GM21367 (cell line): ENCODE data around the gene UPF1.
A peak's percentile ranks its signal among the peaks of the same experiment; 100 is the strongest.
"Not testable (repeated sequence)": the region's sequence is repeated elsewhere in the genome, so short reads cannot be mapped to it uniquely, and the experiment has no call there.

ENCODE experiments used
- ATAC-seq: cut with Tn5 transposase; IDR thresholded peaks from one replicate; pipeline ENCODE4 v1.9.1; 2021; ENCODE audit not compliant: unreplicated experiment

Gene UPF1

DNA sequence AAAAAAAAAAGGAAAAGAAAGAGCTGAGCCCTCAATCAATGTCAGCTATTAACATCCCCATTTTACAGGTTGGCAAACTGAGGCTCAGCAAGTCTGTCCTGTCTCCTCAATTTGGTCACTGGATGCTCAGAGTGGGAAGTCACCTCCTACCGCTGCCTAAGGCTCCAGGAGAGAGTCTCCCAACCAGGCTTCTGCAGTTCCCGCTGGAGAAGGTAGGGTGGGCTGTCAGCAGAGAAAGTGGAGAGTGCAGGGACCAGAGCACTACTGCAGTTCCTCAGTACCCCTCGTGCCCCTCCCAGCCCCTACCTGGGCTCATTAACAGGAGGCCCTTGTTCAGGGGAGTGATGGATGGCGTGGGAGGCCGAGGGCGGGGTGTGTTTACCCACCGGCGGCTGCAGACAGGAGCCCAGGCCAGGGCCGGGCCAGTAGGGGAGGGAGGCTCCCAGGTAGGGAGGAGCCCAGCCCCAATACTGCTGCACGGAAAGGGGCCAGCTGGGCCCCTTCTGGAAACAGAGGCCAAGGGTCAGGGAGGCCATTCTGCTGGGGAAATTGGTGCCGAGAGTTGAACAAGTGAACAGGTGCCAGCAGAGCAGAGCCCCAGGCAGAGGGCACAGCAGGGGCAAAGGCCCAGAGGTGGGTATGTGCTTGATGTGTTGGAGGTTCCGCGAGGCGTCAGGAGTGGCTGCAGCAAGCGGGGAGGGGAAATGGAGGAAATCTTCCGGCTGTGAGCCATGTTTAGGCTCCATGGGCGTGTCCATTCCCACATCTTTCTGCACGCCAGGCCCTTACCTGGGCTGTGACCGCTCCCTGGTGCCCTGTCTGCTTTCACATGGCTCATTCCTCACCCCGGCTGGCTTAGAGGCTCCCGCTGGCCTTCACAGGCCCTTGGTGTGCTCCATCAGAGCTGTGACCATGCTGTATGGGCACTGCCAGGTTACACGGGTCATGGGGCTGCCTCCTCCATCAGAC, 33.1 kb upstream of the UPF1 start:
- ATAC-seq, result no peak

DNA sequence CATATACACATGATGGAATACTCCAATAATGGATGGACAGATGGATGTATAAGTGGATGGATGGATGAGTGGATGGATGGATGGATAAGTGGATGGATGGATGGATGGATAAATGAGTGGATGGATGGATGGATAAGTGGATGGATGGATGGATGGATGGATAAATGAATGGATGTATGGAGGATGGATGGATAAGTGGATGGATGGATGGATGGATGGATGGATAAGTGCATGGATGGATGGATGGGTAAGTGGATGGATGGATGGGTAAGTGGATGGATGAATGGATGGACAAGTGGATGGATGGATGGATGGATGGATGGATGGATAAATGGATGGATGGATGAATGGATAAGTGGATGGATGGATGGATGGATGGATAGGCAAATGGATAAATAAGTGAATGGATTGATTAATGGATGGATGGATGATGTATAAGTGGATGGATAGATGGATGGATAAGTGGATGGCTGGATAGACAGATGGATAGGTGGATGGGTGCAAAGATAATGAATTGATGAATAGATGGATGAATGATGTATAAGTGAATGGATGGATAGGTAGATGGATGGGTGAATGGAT, 32.3 kb upstream of the UPF1 start:
- no peak for ATAC-seq

DNA sequence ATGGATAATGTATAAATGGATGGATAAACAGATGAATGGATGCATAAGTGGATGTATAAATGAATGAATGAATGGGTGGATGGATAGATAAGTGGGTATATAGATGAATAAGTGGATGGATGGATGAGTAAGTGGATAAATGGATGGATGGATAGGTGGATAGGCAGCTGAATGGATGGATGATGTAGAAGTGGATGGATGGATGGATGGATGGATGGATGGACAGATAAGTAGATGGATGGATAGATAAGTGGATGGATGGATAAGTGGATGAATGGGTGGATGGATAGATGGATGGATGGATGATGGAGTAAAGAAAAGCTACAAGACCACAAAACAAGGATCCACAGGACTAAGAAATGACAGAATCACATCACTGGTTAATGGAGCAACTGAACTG, 31.7 kb upstream of the UPF1 start:
- no peak for ATAC-seq

DNA sequence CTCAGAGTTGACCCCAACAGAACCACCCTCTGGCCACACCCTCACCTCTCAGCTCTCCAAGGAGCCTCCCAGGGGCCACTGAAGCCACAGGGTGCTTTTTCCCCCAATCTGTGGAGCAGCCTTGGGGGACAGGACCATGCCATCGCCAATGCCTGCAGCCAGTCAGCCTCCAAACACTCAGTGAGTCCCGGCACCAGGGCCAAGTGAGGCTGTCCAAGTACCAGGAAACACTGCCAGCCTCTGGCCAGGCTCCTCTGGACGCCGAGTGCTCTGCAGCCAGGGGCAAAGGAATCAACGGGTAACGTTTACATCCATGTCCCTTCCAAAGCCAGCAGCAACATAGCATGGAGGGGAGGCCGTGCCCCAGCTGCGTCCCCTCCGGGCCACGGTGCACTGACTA, 31.1 kb upstream of the UPF1 start:
- no peak for ATAC-seq

DNA sequence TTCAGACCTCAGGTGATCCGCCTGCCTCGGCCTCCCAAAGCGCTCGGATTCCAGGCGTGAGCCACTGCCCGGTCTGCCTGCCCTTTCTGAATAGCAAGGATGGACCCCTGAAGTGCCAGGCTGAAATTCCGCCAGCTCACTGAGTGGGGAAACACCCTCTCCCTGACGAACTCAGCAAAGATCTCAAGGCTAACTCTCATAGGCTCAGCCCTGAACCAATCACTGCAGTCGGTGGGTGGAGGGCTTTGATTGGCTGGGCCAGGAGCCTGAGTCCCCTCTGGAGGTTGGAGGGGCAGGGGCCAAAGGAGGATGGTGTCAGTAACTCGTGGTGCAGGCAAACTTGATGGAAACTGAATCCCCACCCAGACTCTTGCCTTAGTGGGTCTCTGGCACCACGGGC, 29.4 kb upstream of the UPF1 start:
- ATAC-seq, result no peak

DNA sequence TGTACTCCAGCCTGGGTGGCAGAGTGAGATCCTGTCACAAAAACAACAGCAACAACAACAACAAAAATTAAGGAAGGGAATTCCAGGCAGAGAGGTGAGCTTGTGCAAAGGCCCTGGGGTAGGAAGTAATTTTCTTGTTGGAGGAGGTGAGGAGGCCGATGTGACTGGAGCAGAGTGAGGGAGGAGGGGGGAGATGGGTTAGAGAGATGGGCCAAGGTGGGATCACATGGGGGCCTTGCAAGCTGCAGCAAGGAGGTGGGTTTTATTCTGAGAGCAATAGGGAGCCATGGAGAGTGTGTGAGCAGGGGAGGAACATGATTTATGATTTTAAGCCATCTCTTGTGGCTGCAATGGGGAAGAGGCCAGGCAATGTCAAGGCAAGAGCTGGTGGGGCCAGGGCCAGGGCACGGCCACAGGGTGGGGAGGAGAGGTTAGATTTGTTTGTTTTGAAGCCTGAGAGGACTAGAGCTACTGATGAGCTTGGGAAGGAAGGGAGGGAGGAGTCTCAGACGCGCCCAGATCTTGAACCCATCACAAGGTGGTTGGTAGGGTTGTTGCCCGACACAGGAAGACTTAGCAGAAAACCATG, 28.1 kb upstream of the UPF1 start:
- ATAC-seq, result no peak

DNA sequence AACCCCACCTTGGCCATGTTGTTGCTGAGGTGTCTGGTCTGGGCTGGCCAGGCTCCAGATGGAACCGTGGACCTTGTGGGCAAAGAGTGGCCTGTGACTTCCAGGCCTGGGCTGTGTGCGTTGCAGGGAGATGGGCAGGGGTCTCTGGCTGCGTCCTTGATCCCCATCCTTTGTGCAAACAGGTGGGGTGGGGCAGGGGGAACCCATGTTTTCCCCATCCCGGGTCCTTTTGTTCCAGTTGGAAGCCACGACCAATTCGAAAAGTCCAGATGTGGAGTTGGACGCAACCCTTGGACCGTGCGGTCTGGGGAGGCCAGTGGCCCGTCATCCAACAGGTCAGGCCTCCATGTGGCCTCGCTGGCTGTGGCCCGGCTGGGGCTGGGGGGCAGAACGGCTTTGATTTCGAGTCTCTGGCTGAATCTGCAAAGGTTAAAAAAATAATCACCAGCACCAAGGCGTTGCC, 27.6 kb upstream of the UPF1 start:
- no peak for ATAC-seq

DNA sequence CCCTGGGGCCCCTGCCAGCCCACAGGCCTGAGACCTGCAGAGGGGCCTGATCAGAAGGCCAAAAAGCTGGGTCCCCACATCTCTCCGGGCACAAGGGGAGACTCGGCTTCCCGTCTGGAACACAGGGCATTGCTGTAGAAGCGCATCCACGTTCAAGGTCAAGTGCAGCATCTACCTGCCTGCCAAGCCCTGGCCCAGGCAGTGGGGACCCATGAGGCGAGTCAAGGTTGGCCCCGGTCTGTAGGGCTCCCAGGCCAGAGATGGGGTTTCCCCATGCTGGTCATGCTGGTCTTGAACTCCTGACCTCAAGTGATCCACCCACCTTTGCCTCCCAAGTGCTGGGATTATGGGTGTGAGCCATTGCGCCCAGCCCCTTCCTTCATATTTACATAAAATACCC, 27.1 kb upstream of the UPF1 start:
- no peak for ATAC-seq

DNA sequence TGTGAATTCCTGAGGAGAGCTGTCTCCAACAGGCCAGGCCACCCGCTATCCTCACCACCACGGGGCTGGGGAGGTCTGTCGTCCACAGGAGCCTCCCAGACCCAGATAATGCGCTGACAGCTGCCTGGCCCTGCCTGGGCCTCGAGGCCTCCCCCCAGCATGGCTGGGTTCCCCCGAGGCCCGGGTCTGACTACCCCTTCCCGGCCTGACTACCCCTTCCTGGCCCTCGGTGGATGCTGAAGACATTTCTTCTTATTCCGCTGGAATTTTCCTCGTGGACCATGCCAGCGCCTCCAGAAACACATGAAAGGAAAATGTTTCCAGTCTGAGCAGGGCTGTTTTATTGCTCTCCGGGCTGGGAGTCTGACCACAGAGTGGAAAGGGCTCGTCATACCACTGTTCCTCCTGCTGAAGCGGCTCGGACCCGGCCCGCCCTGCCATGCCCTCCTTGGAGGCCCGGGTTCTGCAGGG, 23.9 kb upstream of the UPF1 start:
- ATAC-seq, result no peak

DNA sequence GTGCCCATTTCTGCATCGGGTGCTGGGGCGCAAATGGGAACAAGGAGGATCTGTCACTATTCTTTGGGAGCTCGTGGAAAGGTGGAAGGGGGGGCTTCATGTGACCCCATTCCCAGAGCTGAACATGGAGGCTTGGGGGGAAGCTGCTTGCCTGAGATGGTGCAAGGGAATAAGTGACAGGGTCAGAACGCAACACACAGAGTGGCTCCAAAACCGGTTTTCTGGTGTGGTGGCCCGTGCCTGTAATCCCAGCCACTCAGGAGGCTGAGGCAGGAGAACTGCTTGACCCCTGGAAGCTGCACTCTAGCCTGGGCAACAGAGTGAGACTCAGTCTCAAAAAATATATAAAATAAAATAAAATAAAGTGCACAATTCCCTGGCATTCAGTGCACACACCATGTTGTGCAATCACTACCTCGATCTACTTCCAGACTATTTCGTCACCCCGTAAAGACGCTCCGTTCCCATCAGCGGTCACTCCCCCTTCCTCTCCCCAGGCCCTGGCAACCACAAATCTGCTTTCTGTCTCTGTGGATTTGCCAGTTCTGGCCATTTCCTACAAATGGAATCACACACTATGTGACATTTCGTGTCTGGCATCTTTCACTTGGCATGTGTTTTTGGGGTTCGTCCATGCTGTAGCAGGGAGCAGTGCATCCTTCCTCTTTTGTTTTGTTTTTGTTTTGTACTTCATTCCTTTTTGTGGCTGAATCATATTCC, 22.4 kb upstream of the UPF1 start:
- no peak for ATAC-seq

DNA sequence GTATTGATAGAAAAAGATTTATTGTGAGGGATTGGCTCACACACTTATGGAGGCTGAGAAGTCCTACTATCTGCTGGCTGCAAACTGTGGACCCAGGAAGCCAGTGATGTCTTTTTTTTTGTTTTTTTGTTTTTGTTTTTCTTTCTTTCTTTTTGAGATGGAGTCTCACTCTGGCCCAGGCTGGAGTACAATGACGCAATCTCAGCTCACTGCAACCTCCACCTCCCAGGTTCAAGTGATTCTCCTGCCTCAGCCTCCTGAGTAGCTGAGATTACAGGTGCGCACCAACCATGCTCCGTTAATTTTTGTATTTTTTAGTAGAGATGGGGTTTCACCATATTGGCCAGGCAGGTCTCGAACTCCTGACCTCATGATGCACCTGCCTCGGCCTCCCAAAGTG, 20.1 kb upstream of the UPF1 start:
- ATAC-seq, result not testable (repeated sequence)

DNA sequence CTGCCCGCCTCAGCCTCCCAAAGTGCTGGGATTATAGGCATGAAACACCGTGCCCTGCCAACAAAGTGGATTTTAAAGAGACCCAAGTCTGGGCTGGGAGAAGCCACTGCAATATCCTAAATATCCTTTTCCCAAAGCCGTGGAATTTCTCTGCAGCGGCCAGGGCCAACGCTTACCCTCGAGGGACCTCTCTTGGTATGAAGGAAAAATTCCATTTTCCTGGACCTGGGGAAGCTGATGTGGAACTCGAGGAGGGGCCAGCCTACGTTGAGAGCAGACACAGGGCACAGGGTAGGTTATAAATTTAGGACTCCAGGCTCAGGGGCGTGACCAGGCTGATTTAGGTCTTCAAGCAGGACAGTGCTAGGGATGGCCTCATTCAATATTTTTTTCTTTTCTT, 17.7 kb upstream of the UPF1 start:
- no peak for ATAC-seq

DNA sequence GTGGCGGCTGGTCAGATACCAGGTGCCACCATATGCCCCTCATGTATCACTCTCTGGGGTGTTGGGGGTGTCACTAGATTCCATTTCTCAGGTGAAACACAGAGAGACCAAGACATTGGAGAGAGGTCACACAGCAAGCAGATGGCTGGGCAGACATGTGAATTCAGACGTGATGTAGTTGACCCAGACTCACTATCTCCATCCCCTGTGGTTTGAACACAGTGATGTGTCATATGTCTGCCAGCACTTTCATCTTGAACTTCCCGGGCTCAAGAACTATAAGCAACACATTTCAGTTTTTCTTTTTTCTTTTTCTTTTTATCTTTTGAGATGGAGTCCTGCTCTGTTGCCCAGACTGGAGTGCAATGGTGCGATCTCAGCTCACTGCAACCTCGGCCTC, 16.1 kb upstream of the UPF1 start:
- no peak for ATAC-seq

DNA sequence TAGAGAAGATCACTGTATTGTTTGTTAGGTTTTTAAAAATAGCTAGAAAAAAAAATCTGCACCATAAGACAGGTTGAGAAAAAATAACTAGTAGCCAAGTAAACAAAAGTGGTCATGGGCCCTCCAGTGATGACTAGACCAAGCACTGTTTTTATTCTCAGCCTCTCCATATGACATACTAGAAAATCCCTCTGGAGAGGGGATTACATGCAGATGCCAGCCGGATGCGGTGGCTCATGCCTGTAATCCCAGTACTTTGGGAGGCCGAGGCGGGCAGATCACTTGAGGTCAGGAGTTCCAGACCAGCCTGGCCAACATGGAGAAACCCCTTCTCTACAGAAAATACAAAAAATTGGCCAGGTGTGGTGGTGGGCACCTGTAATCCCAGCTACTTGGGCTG, 15.1 kb upstream of the UPF1 start:
- ATAC-seq, result not testable (repeated sequence)

DNA sequence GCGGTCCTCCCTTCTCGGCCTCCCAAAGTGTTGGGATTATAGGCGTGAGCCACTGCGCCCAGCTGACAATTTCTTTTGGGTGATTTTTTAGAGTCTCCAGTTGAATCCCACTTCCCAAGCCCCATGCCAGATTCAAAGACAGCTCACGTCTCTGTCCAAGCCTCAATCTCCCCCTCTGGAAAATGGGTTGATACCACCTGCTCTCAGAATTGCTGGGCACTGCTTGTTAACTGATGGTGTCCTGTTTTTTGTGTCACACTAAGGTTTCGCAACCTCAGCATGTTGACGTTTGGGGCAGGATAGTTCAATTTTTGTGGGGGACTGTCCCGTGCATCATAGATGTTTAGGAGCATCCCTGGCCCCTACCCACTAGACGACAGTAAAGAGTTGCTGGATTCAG, 14.2 kb upstream of the UPF1 start:
- ATAC-seq, result no peak

DNA sequence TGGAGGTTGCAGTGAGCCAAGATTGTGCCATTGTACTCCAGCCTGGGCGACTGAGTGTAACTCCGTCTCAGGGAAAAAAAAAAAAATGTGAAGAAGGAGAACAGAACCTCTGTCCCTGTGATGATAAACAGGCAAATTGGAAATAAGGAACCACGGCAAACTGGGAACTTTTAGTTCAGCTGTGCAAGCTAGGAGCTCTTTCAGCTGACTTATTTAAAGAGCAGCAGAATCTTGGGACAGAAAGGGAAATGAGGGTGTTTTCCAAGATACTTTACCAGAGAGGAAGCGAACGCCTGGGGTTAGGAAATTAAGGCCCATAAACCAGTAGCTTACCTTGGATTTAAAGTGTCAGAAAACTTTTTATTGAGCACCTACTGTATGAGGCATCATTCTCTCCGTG, 3.0 kb upstream of the UPF1 start:
- no peak for ATAC-seq

DNA sequence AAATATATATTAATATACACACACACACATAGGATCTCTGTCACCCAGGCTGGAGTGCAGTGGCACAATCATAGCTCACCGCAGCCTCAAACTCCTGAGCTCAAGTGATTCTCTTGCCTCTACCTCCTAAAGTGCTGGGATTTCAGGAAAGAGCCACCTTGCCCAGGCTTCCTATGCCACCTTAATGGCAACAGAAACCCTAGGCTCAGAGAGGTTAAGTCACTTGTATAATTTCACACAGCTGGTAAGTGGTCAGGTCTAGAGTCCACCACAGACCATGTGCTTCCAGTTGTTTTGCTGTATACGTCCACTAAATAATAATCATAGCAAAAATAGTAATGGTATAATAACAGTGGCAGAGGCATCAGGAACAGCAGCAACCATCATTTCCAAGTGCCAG, 1.3 kb upstream of the UPF1 start:
- ATAC-seq, result no peak

DNA sequence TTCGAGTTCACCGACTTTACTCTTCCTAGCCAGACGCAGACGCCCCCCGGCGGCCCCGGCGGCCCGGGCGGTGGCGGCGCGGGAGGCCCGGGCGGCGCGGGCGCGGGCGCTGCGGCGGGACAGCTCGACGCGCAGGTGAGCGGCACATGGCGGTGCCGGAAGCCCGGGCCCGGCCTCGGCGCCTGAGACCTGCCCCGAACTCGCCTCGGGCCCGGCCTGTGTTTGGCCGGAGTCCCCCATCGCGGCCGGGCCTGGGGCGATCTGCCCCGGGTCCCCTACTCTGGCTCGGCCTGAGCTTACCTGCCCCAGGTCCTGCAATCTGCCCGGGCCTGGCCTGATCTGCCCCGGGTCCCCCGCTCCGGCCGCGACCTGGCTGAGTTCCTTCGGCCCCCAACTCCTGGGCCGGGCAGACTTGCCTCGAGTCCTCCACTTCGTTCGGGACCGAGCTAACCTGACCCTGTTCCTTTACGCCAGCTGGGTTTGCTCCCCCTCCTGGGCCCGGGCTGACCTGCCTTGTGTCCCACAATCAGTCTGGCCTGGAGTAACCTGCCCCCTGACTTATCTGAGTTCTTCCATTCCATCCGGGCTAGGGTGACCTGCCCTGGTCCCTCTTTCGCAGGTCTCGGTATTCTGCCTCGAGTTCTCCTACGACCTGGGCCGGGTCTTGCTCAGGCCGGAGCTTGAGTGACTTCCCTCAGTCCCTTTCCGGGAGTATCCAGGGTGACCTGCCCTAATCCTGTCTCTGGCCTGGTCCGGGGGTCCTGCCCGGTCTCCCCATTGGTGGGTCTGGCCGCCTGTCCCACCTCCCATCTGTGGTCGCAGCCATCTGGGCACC, 764 bp downstream of the UPF1 start:
- ATAC-seq, result peak; percentile 27

DNA sequence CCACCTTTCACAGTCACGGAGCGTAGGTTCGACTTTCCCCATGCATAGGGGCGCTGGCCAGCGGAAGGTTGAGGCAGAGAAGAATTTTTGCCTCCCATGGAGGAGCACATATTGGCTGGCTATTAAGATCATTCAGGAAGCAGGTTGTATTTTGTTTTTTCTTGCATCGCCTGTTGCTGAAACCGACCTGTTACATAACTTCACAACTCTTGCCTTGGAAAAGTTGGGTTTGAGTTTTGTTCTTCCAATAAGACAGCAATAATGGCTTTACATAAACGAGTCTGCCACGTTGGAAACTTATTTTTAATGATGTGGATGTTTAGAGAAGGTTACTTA, 1.4 kb downstream of the UPF1 start:
- ATAC-seq, result no peak

DNA sequence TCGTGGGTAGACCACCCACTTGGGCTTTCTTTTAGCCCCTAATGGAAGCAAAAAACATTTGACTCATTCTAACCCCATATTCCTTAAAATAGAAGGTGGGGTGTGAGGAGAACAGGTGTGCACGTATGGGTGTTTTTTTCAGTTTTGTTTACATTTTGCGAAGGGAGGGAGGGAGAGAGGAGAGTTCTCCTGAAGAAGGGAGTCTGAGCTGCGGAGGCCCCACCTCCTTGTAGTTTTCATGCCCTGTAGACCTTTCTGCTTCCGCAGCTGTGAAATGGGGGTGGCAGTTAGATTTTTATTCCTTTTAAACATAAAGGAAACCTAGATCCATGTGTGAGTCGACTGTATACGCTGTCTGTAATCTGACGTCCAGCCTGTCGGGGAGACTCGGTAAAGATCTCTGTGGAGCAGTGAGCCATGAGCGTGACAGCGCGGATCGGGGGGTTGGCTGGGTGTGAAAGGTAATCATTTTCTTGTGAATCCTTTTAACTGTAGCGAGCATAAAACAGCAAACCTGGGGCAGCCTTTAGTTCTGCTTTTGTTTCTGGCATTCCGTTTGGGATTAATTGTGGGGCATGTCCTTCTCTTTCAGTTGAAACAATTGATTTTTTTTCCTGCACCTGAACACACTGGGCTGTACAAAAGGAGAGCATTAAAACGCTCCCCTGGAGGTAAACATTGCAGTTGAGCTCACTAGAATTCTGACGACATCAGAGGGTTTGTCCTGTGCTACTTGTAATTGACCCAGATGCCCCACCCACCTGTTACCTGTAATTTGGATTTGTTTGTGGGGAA, 2.3 kb downstream of the UPF1 start:
- no peak for ATAC-seq
